Naive thymus-derived CD8-positive, alpha-beta T cell (primary cell): ENCODE measurements around the gene KRT23. TPM values are rescaled to one million over a fixed set of nuclear protein-coding genes. Genes with fewer than 3 reads are reported as not detected.
"Not testable (repeated sequence)": the region's sequence is repeated elsewhere in the genome, so short reads cannot be mapped to it uniquely, and the experiment has no call there.

ENCODE experiments used
- ATAC-seq, 2 donors: fragments of 150-1000 bp; cut with Tn5 transposase in 1 of 2; sonication (Bioruptor Pico), chemical (Tn5 transposase) in 1 of 2; 1 replicate in 1 of 2; 2 replicates in 1 of 2; pipeline ENCODE4 v1.10.0; 2021; ENCODE audit warnings: mild to moderate bottlenecking in 2 of 2, moderate library complexity in 2 of 2
- POLR2A ChIA-PET: fragments of 350-600 bp; sonication (Branson Sonifier 250); formaldehyde crosslinking; loops from one replicate; lab custom pipeline; 2021; ENCODE audit warnings: antibody characterized with exemption; lab: Charles Lee
- DNase-seq, 10 donors: peaks; one replicate each; pipeline versions ENCODE4 v3.0.0 to v3.0.0-alpha.2; 2020 to 2022
- H3K27ac Mint-ChIP-seq, 10 donors: one replicate each; pipeline ENCODE4 v1.8.0; 2020 to 2022; ENCODE audit warnings: mild to moderate bottlenecking in 10 of 10, mixed read lengths in 10 of 10, moderate library complexity in 4 of 10, inconsistent platforms in 1 of 10
- H3K27me3 Mint-ChIP-seq, 5 donors: one replicate each; pipeline ENCODE4 v1.8.0; 2021 to 2022; ENCODE audit warnings: mixed read lengths in 5 of 5
- H3K36me3 Mint-ChIP-seq, 3 donors: one replicate each; pipeline ENCODE4 v1.8.0; 2020 to 2022; ENCODE audit warnings: mixed read lengths in 3 of 3, mild to moderate bottlenecking in 2 of 3, inconsistent platforms in 1 of 3
- H3K4me1 Mint-ChIP-seq, 4 donors: one replicate each; pipeline ENCODE4 v1.8.0; 2021 to 2022; ENCODE audit warnings: mixed read lengths in 4 of 4
- H3K4me3 Mint-ChIP-seq, 10 donors: one replicate each; pipeline ENCODE4 v1.8.0; 2020 to 2022; ENCODE audit warnings: mild to moderate bottlenecking in 10 of 10, mixed read lengths in 10 of 10, moderate library complexity in 6 of 10, inconsistent platforms in 1 of 10
- H3K9me3 Mint-ChIP-seq, 9 donors: one replicate each; pipeline ENCODE4 v1.8.0; 2020 to 2022; ENCODE audit warnings: mixed read lengths in 9 of 9, mild to moderate bottlenecking in 3 of 9, inconsistent platforms in 1 of 9, moderate library complexity in 1 of 9
- polyA plus RNA-seq, 3 donors: library from polyadenylated mRNA; unstranded; fragments of 300-500 nt; fragmentation: Illumina TruSeq; gene quantifications; one replicate each; pipeline ENCODE4 v1.2.3, GENCODE V29; 2021
- total RNA-seq, 8 experiments: library from RNA in 2 of 8; stranded (reverse) in 2 of 8; gene quantifications; one replicate each; pipeline ENCODE4 v1.2.3 and lab custom pipeline; 2021 to 2026

The KRT23 gene
- total and polyA plus RNA-seq, 5 experiments from 2014 or later: not detected

DNA sequence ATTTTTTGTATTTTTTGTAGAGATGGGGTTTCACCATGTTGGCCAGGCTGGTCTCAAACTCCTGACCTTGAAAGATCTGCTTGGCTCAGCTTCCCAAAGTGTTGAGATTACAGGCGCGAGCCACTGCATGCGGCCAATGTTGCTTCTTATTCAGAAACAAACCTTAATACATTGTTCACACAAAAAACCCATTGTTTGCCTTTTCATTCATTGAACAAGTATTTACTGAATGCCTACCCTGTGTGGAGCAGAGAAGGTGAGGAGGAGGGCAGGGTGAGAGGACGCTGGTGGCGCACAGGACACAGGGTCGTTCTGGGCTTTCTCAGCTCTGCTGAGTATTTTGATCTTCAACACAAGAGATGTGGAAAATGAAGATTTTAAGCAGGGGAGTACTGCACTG is 8.0 kb upstream of the KRT23 start:
- Mint-ChIP-seq H3K36me3 (no peaks in the 10 kb centered on the region), H3K4me3 (no peak overlapping the region), H3K27me3 (peaks cover 33 to 79% (median 51%) of the 10 kb centered on the region in 5 donors), H3K9me3 (peaks cover 0 to 2% (median 0%) of the 10 kb centered on the region in 9 donors), H3K4me1 (peaks cover 0 to 4% (median 2%) of the 10 kb centered on the region in 4 donors), H3K27ac (no peak overlapping the region)
- ATAC-seq (no peak), DNase-seq (no peak)
- POLR2A ChIA-PET: no interaction called here

DNA sequence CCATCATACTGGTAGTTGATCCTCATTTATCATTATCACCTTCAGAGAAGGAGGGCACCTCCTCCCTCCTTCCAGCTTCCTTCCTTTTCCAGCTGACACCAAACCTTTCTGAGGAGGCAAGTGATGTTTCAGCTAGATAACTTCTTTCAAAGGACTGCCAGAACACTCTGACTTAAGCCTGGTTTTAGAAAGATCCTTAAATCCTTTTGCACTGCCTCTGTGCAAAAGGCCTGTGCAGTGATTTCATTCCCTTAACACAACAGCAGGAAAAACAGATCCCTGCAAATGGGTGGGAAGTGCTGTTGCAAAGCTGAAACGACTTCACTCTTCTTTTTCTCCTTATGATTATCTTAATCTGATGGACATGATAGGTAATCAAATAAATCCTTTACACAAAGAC is 7.1 kb upstream of the KRT23 start:
- no peak for ATAC-seq
- Mint-ChIP-seq H3K9me3 (peaks cover 0 to 2% (median 0%) of the 10 kb centered on the region in 9 donors), H3K4me1 (peaks cover 0 to 4% (median 2%) of the 10 kb centered on the region in 4 donors), H3K27me3 (peaks cover 28 to 70% (median 45%) of the 10 kb centered on the region in 5 donors), H3K4me3 (no peak overlapping the region), H3K36me3 (no peaks in the 10 kb centered on the region), H3K27ac (no peak overlapping the region)
- DNase-seq: no peak
- POLR2A ChIA-PET: no interaction called here

DNA sequence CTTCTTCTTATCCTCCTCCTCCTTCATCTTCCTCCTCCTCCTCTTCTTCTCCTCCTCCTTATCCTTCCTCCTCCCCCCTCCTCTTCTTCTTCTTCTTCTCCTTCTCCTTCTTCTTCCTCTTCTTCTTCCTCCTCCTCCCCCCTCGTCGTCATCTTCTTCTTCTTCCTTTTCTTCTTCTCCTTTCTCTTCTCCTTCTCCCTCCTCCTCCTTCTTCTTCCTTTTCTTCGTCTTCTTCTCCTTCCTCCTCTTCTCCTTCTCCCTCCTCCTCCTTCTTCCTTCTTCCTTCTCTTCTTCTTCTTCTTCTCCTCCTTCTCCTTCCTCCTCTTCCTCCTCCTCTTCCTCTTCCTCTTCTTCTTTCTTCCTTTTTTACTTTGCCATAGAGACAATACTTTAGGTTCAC is 5.1 kb upstream of the KRT23 start:
- Mint-ChIP-seq H3K4me1 (peaks cover 0 to 4% (median 0%) of the 10 kb centered on the region in 4 donors), H3K27me3 (peaks cover 22 to 51% (median 28%) of the 10 kb centered on the region in 5 donors), H3K36me3 (no peaks in the 10 kb centered on the region), H3K4me3 (no peak overlapping the region), H3K27ac (no peak overlapping the region), H3K9me3 (peaks cover 0 to 2% (median 0%) of the 10 kb centered on the region in 9 donors)
- DNase-seq (no peak), ATAC-seq (no peak)
- POLR2A ChIA-PET: no interaction called here

DNA sequence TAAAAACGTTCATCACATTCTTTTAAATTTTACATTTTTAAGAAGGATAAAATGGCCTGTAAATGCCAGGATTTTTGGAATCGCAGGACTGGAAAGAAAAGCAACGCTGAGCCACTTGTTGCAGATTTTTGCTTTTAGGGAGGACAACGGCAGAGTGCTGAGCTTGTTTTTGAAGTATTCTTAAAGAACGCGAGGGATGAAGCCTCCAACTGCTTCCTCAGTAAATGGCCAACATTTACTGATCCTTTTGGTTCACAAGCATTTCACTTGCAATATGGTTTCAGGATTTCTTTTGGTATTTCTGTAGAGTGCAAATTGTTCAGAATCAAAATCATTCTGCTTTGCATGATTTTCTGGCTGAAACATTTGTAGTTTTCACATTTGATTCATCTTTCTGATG is 2.8 kb upstream of the KRT23 start:
- DNase-seq (no peak), ATAC-seq (no peak)
- POLR2A ChIA-PET: no interaction called here
- Mint-ChIP-seq H3K27ac (no peak overlapping the region), H3K27me3 (peaks cover 8 to 46% (median 18%) of the 10 kb centered on the region in 5 donors), H3K4me3 (no peak overlapping the region), H3K36me3 (no peaks in the 10 kb centered on the region), H3K9me3 (peaks cover 0 to 2% (median 0%) of the 10 kb centered on the region in 9 donors), H3K4me1 (peaks cover 0 to 4% (median 0%) of the 10 kb centered on the region in 4 donors)

DNA sequence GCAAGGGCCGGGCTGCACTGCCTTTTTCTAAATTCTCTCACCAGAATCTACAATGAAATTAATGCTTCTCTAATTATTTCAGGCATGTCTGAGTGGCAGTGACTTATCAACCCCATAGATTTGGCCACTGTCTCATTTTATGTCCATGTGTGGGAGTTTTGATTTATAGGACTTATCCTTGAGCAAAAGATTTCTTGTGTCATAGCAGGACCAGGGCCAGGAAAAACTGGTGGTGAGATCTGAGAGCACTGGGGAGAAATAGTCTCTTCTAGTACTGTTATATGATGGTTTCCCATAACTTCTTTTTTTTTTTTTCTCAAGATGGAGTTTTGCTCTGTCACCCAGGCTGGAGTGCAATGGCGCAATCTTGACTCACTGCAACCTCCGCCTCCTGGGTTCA is 1.5 kb upstream of the KRT23 start:
- POLR2A ChIA-PET: no interaction called here
- Mint-ChIP-seq H3K4me3 (no peak overlapping the region), H3K4me1 (peaks cover 0 to 4% (median 0%) of the 10 kb centered on the region in 4 donors)

DNA sequence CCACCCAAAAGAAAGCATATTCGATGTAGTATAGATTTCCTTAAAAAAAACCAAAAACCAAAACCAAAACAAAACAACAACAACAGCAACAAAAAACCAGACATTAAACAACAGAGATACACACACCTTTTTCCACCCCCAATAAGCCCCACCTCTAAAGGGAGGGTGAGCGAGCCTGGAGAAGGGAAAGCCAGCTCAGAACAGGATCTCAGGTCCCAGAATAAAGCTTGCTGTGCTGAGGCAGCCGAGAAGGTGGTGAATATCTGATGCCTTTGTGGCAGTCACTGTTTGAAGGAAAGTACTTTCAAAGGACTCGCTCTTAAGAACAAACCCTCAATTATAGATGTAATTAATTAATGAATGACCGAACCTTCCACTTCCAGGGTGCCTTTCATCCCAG is 470 bp downstream of the KRT23 start:
- DNase-seq (no peak), ATAC-seq (no peak)
- Mint-ChIP-seq H3K36me3 (no peaks in the 10 kb centered on the region), H3K27me3 (peaks cover 4 to 25% (median 8%) of the 10 kb centered on the region in 5 donors), H3K4me3 (no peak overlapping the region), H3K9me3 (no peaks in the 10 kb centered on the region), H3K4me1 (no peaks in the 10 kb centered on the region), H3K27ac (no peak overlapping the region)
- POLR2A ChIA-PET: no interaction called here

More for the DNA sequence above, 1.5 kb upstream of the KRT23 start:
- peaks cover 0 to 2% (median 0%) of the 10 kb centered on the region in 9 donors for H3K9me3 Mint-ChIP-seq
- ATAC-seq: no peak
- peak overlapping the region in 1 of 10 donors; percentile 65 for H3K27ac Mint-ChIP-seq
- peaks cover 9 to 34% (median 13%) of the 10 kb centered on the region in 5 donors for H3K27me3 Mint-ChIP-seq
- H3K36me3 Mint-ChIP-seq: no peaks in the 10 kb centered on the region
- no peak for DNase-seq

DNA sequence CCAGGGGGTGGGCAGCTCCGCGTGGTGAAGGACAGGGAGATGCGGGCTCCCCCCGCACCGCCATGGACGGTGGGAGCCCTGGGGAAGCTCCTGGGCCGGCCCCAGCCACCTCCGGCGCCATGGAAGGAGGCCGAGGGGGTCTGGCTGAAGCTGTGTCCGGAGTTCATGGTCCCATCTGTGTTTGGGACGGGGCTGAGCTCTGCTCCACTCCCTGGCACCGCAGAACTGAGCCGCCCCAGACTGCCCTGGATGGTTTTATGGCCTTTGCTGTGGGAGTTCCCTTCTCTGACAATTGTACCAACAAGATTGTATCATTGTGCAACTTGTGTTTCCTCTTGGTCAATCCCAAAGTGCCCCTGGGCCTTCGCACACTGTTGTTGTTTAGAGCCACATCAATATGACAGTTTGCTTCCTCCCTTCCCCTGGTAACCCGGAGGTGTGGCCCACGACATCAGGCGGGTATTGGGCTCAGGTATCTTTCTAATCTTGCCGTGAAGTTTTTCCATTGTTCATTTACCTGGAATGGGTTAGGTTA is 942 bp downstream of the KRT23 start:
- no peaks in the 10 kb centered on the region for H3K4me1 Mint-ChIP-seq
- no peak overlapping the region for H3K27ac Mint-ChIP-seq
- ATAC-seq: no peak
- H3K36me3 Mint-ChIP-seq: no peaks in the 10 kb centered on the region
- POLR2A ChIA-PET: no interaction called here
- DNase-seq: no peak
- H3K27me3 Mint-ChIP-seq: peaks cover 4 to 25% (median 8%) of the 10 kb centered on the region in 5 donors
- no peaks in the 10 kb centered on the region for H3K9me3 Mint-ChIP-seq
- H3K4me3 Mint-ChIP-seq: no peak overlapping the region

DNA sequence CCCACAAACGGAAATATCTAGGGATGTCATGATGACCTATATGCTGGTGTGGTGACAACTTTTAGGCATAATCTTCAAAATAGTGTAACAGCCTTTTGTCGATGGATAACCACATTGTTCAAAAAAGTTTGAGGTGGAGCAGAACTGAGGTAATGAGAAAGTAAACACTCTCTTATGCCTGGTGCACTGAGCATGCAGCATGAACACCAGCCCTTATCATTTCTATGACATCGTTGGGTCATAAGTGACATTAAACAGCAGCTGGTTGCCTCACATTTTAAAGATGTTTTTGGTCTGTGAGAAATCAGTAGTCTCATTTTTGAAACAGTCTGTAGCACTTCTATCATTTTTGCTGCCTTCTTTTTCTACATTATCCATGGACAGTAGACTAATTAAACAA is 1.8 kb downstream of the KRT23 start:
- no peak for DNase-seq
- ATAC-seq: no peak
- Mint-ChIP-seq H3K27me3 (peaks cover 4 to 25% (median 8%) of the 10 kb centered on the region in 5 donors), H3K27ac (no peak overlapping the region), H3K36me3 (no peaks in the 10 kb centered on the region), H3K9me3 (no peaks in the 10 kb centered on the region), H3K4me3 (no peak overlapping the region), H3K4me1 (no peaks in the 10 kb centered on the region)
- POLR2A ChIA-PET: no interaction called here

DNA sequence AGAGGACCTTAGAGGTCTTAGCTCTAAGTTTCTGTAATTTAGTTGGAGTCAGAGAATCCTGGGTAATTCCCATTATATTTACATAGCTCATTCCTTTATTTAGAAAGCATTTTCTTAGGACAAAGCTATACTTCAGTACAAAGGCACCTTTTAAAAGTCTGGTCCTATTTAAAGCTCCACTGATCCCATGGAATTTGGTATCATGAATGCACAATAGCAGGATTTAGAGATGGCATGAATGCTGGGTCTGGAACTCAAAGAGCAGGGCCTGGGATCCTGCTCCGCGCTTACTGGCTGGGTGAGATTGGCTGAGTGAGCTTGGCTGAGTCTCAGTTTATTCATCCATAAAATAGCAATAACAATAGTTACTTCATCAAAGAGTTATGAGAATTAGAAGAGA is 4.8 kb downstream of the KRT23 start:
- Mint-ChIP-seq H3K27me3 (peaks cover 6 to 32% (median 16%) of the 10 kb centered on the region in 5 donors), H3K36me3 (no peaks in the 10 kb centered on the region), H3K4me1 (no peaks in the 10 kb centered on the region), H3K27ac (no peak overlapping the region), H3K9me3 (no peaks in the 10 kb centered on the region), H3K4me3 (no peak overlapping the region)
- POLR2A ChIA-PET: no interaction called here
- DNase-seq: no peak
- ATAC-seq: no peak

DNA sequence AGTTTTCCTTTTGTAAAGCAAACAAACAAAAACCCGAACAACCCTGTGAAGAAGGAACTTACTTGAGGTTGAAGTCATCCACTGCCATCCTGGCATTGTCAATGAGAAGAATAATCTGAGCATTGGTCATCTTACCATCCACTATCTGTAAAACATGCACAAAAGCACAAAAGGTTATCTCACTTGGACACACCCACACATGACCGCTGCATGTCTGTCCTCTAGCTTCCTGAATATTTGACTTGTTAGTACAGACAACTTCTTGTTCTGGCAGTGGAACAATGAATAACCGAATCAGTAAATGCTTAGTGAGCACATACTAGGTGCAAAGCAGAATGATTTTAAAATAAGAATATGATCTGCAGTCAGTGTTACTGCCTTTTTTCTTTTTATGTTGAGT is 6.1 kb downstream of the KRT23 start:
- H3K27me3 Mint-ChIP-seq: peaks cover 12 to 36% (median 22%) of the 10 kb centered on the region in 5 donors
- H3K4me1 Mint-ChIP-seq: no peaks in the 10 kb centered on the region
- no peak overlapping the region for H3K27ac Mint-ChIP-seq
- no peaks in the 10 kb centered on the region for H3K9me3 Mint-ChIP-seq
- ATAC-seq (no peak), DNase-seq (no peak)
- H3K36me3 Mint-ChIP-seq: no peaks in the 10 kb centered on the region
- POLR2A ChIA-PET: no interaction called here
- no peak overlapping the region for H3K4me3 Mint-ChIP-seq

DNA sequence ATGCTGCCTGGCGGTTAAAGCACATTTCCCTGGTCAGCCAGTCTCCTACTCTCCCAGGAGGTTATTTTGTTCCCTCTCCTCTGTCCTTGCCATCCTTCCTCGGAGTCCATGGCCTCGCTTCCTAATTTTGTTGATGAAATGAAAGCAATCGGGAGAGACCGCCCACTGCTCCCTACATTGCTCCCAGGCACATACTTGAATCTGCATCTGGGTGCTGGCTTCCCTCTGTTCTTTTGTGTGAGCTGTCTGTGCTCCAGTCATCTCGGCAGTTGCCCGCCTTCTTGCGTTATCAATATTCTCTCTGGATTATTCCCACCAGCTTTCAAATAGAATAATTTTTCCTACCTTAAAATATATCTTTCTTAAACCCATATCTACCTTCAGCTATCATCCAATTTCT is 11.1 kb downstream of the KRT23 start:
- POLR2A ChIA-PET: no interaction called here

DNA sequence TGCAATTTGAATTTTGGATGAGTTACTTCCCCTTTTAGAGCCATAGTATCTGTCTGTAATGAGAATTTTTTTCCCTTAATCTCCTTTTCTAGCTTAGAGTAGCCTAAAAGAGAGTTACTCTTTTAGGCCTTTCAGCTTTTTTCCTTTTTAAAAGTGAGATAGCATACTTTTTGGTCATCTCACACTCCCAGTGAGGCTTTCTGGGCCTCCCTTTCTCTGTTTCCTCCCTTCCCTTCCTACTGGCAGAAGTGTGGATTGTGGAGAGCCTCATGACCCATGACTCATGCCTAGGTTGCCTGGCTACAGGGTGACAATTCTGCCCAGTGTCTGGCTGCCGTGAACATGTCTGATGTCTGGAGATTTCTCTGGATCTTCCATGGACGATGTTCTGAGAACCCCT is 15.2 kb downstream of the KRT23 start:
- no peak for ATAC-seq
- POLR2A ChIA-PET: no interaction called here
- Mint-ChIP-seq H3K36me3 (no peaks in the 10 kb centered on the region), H3K27ac (no peak overlapping the region), H3K27me3 (peaks cover 4 to 18% (median 14%) of the 10 kb centered on the region in 5 donors), H3K9me3 (no peaks in the 10 kb centered on the region), H3K4me3 (no peak overlapping the region), H3K4me1 (peaks cover 5 to 13% (median 6%) of the 10 kb centered on the region in 4 donors)
- DNase-seq: no peak

More for the DNA sequence above, 11.1 kb downstream of the KRT23 start:
- no peak overlapping the region for H3K27ac Mint-ChIP-seq
- no peak for ATAC-seq
- H3K9me3 Mint-ChIP-seq: no peaks in the 10 kb centered on the region
- peaks cover 1 to 8% (median 2%) of the 10 kb centered on the region in 4 donors for H3K4me1 Mint-ChIP-seq
- H3K27me3 Mint-ChIP-seq: peaks cover 6 to 24% (median 23%) of the 10 kb centered on the region in 5 donors
- no peak overlapping the region for H3K4me3 Mint-ChIP-seq
- DNase-seq: no peak
- no peaks in the 10 kb centered on the region for H3K36me3 Mint-ChIP-seq

DNA sequence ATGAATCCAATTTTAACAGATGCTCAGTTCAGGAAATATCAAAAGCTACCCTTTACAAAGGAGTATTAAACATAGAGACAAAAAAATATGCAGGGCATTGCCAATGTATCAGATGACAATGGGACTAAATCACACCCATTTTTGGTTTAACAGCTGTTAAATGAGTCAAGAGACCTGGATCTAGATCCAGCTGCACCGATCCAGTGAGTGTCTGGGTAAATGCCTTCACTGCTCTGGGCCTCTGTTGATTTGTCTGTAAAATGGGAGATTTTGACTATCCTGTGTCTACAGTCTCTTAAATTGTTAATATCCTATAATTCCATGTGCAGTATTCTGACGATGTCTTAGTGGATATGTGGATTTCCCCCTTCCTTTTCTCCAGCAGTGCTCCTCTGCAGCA is 16.4 kb downstream of the KRT23 start:
- peaks cover 5 to 13% (median 6%) of the 10 kb centered on the region in 4 donors for H3K4me1 Mint-ChIP-seq
- ATAC-seq (no peak), DNase-seq (no peak)
- no peaks in the 10 kb centered on the region for H3K36me3 Mint-ChIP-seq
- H3K27me3 Mint-ChIP-seq: peaks cover 0 to 13% (median 2%) of the 10 kb centered on the region in 5 donors
- peak overlapping the region in 3 of 10 donors; percentile 21 to 42 (median 31) for H3K27ac Mint-ChIP-seq
- H3K9me3 Mint-ChIP-seq: no peaks in the 10 kb centered on the region
- POLR2A ChIA-PET: no interaction called here
- H3K4me3 Mint-ChIP-seq: peak overlapping the region in 1 of 10 donors; percentile 7

DNA sequence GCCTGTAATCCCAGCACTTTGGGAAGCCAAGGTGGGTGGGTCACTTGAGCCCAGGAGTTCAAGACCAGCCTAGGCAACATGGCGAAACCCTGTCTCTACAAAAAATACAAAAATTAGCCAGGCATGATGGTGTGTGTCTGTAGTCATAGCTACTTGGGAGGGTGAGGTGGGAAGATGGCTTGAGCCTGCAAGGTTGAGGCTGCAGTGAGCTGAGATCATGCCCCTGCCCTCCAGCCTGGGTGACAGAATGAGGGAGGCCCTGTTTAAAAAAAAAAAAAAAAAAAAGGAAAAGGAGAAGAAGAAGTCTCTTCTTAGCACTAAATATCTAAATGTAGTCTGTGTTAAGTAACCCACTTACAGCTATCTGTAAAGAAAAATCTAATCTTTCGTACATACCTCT is 20.3 kb downstream of the KRT23 start:
- POLR2A ChIA-PET: interaction anchor here (0.6 to 0.7 kb wide), 2 partner anchors 114 to 930 kb away, joined by 3 read pairs; no protein-coding TSS in a partner anchor
- H3K9me3 Mint-ChIP-seq, H3K27ac Mint-ChIP-seq, DNase-seq, H3K4me3 Mint-ChIP-seq, ATAC-seq, H3K36me3 Mint-ChIP-seq: not testable (repeated sequence)
- Mint-ChIP-seq H3K27me3 (peaks cover 0 to 13% (median 0%) of the 10 kb centered on the region in 5 donors), H3K4me1 (peaks cover 5 to 11% (median 7%) of the 10 kb centered on the region in 4 donors)
